Gastrocnemius medialis (tissue), 4 donors: Measurements from ENCODE around the gene NECTIN1.

Source experiments
- CTCF ChIP-seq, 5 experiments: fragments of 450-650 bp in 3 of 5; fragments of 200-600 bp in 2 of 5; sonication (generic) in 2 of 5; IDR thresholded peaks in 4 of 5; conservative IDR thresholded peaks in 1 of 5; 1 replicate in 4 of 5; 2 replicates in 1 of 5; pipeline ENCODE4 v1.5.1; 2016 to 2019; ENCODE audit warnings: antibody characterized with exemption in 5 of 5, mild to moderate bottlenecking in 3 of 5, moderate library complexity in 3 of 5
- POLR2A ChIP-seq, 2 donors: fragments of 450-650 bp; IDR thresholded peaks; one replicate each; pipeline ENCODE4 v1.6.1; 2017; ENCODE audit warnings: antibody characterized with exemption in 2 of 2, mild to moderate bottlenecking in 2 of 2, moderate library complexity in 2 of 2

GRCh38 chr11:119727523-119728151 is 1.4 kb downstream of the NECTIN1 start:
- no peak for TF ChIP-seq POLR2A (IDR thresholded peaks at IDR 0.05)
- TF ChIP-seq CTCF (IDR thresholded peaks at IDR 0.05 in 4 of 5, conservative IDR thresholded peaks at IDR 0.05 in 1 of 5): no peak
